ENCODE data around the gene GJC2. TPM values are rescaled to one million over a fixed set of nuclear protein-coding genes. Genes with fewer than 3 reads are reported as not detected.

GJC2 gene
- total RNA-seq, 1 experiment from 2014 or later: 0.76 TPM

DNA sequence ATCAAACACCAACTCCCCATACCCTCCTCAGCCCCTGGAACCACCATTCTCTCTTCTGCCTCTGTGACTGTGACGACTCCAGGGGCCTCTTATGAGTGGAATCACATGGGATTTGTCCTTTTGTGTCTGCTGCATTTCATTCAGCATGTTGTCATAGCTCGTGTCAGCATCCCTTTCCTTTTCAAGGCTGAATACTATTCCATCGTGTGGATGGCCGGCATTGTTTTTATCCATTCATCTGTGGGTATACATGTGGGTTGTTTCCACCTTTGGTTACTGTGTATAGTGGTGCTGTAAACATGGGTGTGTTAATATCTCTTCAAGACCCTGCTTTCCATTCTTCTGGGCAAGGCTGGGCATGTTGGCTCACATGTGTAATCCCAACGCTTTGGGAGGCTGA is 41.0 kb downstream of the GJC2 start:
- BruUV-seq (replicated peaks): no TSS peak
- ATAC-seq (no peak), DNase-seq (ENCODE audit: low read depth, low spot score) (no peak)
- intact Hi-C loops (cut with micrococcal nuclease): no loop called here
- ChIA-PET POLR2A (no interaction called here), CTCF (no interaction called here), RAD21 (ENCODE audit: low non-redundant PET in 1 of 2, low total read pairs in 2 of 2, uncharacterized antibody in 2 of 2, unreplicated experiment in 2 of 2) (no interaction called here)
- H3K79me2 ChIP-seq (ENCODE audit: insufficient read depth, low read length): no peaks in the 10 kb centered on the region
- TF ChIP-seq YY1 (IDR thresholded peaks at IDR 0.05; ENCODE audit: extremely low read depth, insufficient replicate concordance, low read depth, low read length) (no peak), POLR2AphosphoS5 (IDR thresholded peaks at IDR 0.05; ENCODE audit: low read depth, low read length) (no peak), EZH2phosphoT487 (IDR thresholded peaks at IDR 0.05; ENCODE audit: borderline replicate concordance) (no peak), SRF (IDR thresholded peaks at IDR 0.05; ENCODE audit: low read depth) (no peak), CEBPB (IDR thresholded peaks at IDR 0.05; ENCODE audit: low read depth) (no peak), ZFX (IDR thresholded peaks at IDR 0.05) (no peak), TCF7L2 (IDR thresholded peaks at IDR 0.05; ENCODE audit: borderline replicate concordance, extremely low read depth, insufficient read depth, insufficient read length) (no peak), FOSL1 (IDR thresholded peaks at IDR 0.05; ENCODE audit: low read depth) (no peak)
- TF ChIP-seq, protein P1, sequence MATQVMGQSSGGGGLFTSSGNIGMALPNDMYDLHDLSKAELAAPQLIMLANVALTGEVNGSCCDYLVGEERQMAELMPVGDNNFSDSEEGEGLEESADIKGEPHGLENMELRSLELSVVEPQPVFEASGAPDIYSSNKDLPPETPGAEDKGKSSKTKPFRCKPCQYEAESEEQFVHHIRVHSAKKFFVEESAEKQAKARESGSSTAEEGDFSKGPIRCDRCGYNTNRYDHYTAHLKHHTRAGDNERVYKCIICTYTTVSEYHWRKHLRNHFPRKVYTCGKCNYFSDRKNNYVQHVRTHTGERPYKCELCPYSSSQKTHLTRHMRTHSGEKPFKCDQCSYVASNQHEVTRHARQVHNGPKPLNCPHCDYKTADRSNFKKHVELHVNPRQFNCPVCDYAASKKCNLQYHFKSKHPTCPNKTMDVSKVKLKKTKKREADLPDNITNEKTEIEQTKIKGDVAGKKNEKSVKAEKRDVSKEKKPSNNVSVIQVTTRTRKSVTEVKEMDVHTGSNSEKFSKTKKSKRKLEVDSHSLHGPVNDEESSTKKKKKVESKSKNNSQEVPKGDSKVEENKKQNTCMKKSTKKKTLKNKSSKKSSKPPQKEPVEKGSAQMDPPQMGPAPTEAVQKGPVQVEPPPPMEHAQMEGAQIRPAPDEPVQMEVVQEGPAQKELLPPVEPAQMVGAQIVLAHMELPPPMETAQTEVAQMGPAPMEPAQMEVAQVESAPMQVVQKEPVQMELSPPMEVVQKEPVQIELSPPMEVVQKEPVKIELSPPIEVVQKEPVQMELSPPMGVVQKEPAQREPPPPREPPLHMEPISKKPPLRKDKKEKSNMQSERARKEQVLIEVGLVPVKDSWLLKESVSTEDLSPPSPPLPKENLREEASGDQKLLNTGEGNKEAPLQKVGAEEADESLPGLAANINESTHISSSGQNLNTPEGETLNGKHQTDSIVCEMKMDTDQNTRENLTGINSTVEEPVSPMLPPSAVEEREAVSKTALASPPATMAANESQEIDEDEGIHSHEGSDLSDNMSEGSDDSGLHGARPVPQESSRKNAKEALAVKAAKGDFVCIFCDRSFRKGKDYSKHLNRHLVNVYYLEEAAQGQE (IDR thresholded peaks at IDR 0.05; ENCODE audit: low read depth): no peak
- TF ChIP-seq, protein P2, sequence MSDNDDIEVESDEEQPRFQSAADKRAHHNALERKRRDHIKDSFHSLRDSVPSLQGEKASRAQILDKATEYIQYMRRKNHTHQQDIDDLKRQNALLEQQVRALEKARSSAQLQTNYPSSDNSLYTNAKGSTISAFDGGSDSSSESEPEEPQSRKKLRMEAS (IDR thresholded peaks at IDR 0.05): no peak
- TF ChIP-seq, protein P3, sequence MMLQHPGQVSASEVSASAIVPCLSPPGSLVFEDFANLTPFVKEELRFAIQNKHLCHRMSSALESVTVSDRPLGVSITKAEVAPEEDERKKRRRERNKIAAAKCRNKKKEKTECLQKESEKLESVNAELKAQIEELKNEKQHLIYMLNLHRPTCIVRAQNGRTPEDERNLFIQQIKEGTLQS (IDR thresholded peaks at IDR 0.05): no peak
- TF ChIP-seq, protein P4, sequence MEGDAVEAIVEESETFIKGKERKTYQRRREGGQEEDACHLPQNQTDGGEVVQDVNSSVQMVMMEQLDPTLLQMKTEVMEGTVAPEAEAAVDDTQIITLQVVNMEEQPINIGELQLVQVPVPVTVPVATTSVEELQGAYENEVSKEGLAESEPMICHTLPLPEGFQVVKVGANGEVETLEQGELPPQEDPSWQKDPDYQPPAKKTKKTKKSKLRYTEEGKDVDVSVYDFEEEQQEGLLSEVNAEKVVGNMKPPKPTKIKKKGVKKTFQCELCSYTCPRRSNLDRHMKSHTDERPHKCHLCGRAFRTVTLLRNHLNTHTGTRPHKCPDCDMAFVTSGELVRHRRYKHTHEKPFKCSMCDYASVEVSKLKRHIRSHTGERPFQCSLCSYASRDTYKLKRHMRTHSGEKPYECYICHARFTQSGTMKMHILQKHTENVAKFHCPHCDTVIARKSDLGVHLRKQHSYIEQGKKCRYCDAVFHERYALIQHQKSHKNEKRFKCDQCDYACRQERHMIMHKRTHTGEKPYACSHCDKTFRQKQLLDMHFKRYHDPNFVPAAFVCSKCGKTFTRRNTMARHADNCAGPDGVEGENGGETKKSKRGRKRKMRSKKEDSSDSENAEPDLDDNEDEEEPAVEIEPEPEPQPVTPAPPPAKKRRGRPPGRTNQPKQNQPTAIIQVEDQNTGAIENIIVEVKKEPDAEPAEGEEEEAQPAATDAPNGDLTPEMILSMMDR (IDR thresholded peaks at IDR 0.05 in 2 of 3, conservative IDR thresholded peaks at IDR 0.05 in 1 of 3; ENCODE audit: borderline replicate concordance in 1 of 3, insufficient read depth in 1 of 3, low read depth in 2 of 3, low read length in 2 of 3): no peak
- no peaks in the 10 kb centered on the region for H3K9me2 ChIP-seq (ENCODE audit: insufficient read depth)
- H2AFZ ChIP-seq (ENCODE audit: low read depth, low read length, poor library complexity, severe bottlenecking): no peak overlapping the region
- no peaks in the 10 kb centered on the region for H3K4me1 ChIP-seq (ENCODE audit: control insufficient read depth in 1 of 2, insufficient read depth in 2 of 2, low read length in 2 of 2)
- no peaks in the 10 kb centered on the region for H3K9me3 ChIP-seq (ENCODE audit: control insufficient read depth in 1 of 2, insufficient read depth in 1 of 2, low read depth in 1 of 2, low read length in 2 of 2)
- no peaks in the 10 kb centered on the region for H4K20me1 ChIP-seq (ENCODE audit: insufficient read depth)
- no peak overlapping the region for H3K9ac ChIP-seq (ENCODE audit: low read length)
- no peak overlapping the region for H3K4me3 ChIP-seq (replicated peaks in 1 of 2; ENCODE audit: low read depth in 1 of 2, low read length in 2 of 2)
- H3K27me3 ChIP-seq (ENCODE audit: insufficient read depth, low read length): no peaks in the 10 kb centered on the region
- H3K27ac ChIP-seq (ENCODE audit: low read depth, low read length): no peak overlapping the region
- H3K4me2 ChIP-seq (ENCODE audit: low read length): no peak overlapping the region
- H3K36me3 ChIP-seq (ENCODE audit: control insufficient read depth in 1 of 2, insufficient read depth in 2 of 2, low read length in 2 of 2): no peaks in the 10 kb centered on the region

Measured in HCT116 (cell line).